ENCODE results near the gene CCDC60. TPM values are rescaled to one million over a fixed set of nuclear protein-coding genes. Genes with fewer than 3 reads are reported as not detected.

CCDC60 gene
- total and polyA plus RNA-seq, 2 donors from 2014 or later = not detected

DNA sequence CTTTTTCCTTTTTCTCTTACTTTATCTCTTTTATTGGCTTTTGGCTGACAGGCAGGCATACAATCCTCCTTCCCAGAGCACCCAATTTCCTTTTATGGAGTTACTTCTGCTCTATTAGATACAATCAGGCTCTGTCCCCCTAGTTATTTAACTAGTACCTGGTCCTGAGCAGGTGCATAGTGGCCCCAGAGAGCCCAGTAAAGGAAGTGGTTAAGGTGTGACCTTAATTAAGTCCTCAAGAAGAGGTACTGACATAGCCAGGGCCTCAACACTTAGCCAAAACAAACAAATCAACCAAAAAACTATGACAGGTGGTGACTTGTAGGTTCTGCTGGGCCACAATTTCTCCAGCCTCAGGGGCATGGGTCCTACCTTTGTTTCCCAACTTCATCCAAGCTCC is 82.9 kb downstream of the CCDC60 start:
- H3K9me3 ChIP-seq (ENCODE audit: control insufficient read depth in 2 of 3, insufficient read depth in 1 of 3, low read length in 3 of 3) = no peaks in the 10 kb centered on the region
- TF ChIP-seq, protein P1, sequence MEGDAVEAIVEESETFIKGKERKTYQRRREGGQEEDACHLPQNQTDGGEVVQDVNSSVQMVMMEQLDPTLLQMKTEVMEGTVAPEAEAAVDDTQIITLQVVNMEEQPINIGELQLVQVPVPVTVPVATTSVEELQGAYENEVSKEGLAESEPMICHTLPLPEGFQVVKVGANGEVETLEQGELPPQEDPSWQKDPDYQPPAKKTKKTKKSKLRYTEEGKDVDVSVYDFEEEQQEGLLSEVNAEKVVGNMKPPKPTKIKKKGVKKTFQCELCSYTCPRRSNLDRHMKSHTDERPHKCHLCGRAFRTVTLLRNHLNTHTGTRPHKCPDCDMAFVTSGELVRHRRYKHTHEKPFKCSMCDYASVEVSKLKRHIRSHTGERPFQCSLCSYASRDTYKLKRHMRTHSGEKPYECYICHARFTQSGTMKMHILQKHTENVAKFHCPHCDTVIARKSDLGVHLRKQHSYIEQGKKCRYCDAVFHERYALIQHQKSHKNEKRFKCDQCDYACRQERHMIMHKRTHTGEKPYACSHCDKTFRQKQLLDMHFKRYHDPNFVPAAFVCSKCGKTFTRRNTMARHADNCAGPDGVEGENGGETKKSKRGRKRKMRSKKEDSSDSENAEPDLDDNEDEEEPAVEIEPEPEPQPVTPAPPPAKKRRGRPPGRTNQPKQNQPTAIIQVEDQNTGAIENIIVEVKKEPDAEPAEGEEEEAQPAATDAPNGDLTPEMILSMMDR (IDR thresholded peaks at IDR 0.05; ENCODE audit: borderline replicate concordance, extremely low read depth, insufficient read depth) = no peak
- no peak overlapping the region for H3K9ac ChIP-seq (ENCODE audit: low read length in 3 of 3)
- H3K4me1 ChIP-seq (ENCODE audit: control insufficient read depth in 2 of 3, insufficient read depth in 2 of 3, low read depth in 1 of 3, low read length in 3 of 3) = no peaks in the 10 kb centered on the region
- intact Hi-C loops (cut with DNase I) = loop anchor here (5.0 kb wide), 1 partner anchor 300 kb away; no protein-coding TSS in a partner anchor
- H3K27ac ChIP-seq (ENCODE audit: low read depth in 2 of 2, low read length in 2 of 2) = no peak overlapping the region
- DNase-seq (no peak), FAIRE-seq (no peak)
- no peaks in the 10 kb centered on the region for H3K27me3 ChIP-seq (ENCODE audit: control insufficient read depth, insufficient read depth, low read length)
- H3K4me3 ChIP-seq (ENCODE audit: low read length in 3 of 3) = no peak overlapping the region
- H3K36me3 ChIP-seq (ENCODE audit: control insufficient read depth in 2 of 3, insufficient read depth in 3 of 3, low read length in 3 of 3) = no peaks in the 10 kb centered on the region

DNA sequence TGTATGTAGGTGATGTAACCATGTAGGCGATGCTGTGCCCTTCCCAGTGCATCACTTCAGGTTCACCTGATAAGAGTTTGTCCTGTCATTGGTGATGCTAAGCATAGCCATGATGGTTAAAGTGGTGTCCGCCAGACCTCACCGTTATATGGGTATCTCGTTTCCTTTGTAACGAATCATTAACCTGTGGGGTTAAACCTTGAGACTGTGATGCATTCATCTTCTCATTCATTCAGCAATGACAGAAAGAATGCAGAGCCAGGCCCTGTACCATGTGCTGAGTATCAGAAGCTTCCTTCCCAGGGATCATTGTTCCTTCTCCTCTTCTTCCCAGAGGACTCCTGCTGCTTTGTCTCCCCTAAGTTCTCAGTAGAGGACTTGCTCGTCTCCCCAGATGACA is 84.9 kb downstream of the CCDC60 start:
- Histone ChIP-seq H3K4me3 (ENCODE audit: low read length in 3 of 3) (no peak overlapping the region), H3K36me3 (ENCODE audit: control insufficient read depth in 2 of 3, insufficient read depth in 3 of 3, low read length in 3 of 3) (no peaks in the 10 kb centered on the region), H3K9me3 (ENCODE audit: control insufficient read depth in 2 of 3, insufficient read depth in 1 of 3, low read length in 3 of 3) (no peaks in the 10 kb centered on the region), H3K4me1 (ENCODE audit: control insufficient read depth in 2 of 3, insufficient read depth in 2 of 3, low read depth in 1 of 3, low read length in 3 of 3) (no peaks in the 10 kb centered on the region), H3K27ac (ENCODE audit: low read depth in 2 of 2, low read length in 2 of 2) (no peak overlapping the region), H3K27me3 (ENCODE audit: control insufficient read depth, insufficient read depth, low read length) (no peaks in the 10 kb centered on the region), H3K9ac (ENCODE audit: low read length in 3 of 3) (no peak overlapping the region)
- intact Hi-C loops (cut with DNase I) = loop anchor here (5.0 kb wide), 1 partner anchor 302 kb away; no protein-coding TSS in a partner anchor
- DNase-seq (peak in 3 of 5 donors; percentile 27 to 56 (median 51)), FAIRE-seq (no peak)
- TF ChIP-seq, protein P1 (IDR thresholded peaks at IDR 0.05; ENCODE audit: borderline replicate concordance, extremely low read depth, insufficient read depth) = no peak

DNA sequence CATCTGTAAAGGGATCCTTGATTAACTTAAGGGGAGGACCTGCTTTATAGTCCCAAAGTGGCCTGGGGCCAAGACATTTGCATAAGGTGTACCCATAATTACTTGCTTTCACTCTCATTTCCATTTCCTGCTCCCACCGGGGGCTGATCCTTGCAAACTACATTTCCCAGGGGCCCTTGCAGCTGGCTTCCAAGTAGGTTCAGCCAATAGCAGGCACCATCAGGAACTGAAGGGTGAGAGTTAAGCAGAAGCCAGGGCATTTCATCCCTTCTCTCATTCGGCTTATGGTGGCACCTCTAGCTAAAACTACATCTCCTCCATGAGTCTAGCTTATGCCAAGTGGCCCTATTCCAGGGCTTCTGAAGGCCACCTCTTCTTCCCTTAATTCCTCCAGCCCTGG is 88.8 kb downstream of the CCDC60 start:
- no peak for FAIRE-seq

More for the DNA sequence above, 88.8 kb downstream of the CCDC60 start:
- Histone ChIP-seq H3K4me3 (ENCODE audit: low read length in 3 of 3) (no peak overlapping the region), H3K27me3 (ENCODE audit: control insufficient read depth, insufficient read depth, low read length) (no peaks in the 10 kb centered on the region), H3K4me1 (ENCODE audit: control insufficient read depth in 2 of 3, insufficient read depth in 2 of 3, low read depth in 1 of 3, low read length in 3 of 3) (no peaks in the 10 kb centered on the region), H3K9me3 (ENCODE audit: control insufficient read depth in 2 of 3, insufficient read depth in 1 of 3, low read length in 3 of 3) (no peaks in the 10 kb centered on the region), H3K36me3 (ENCODE audit: control insufficient read depth in 2 of 3, insufficient read depth in 3 of 3, low read length in 3 of 3) (no peaks in the 10 kb centered on the region), H3K9ac (ENCODE audit: low read length in 3 of 3) (no peak overlapping the region), H3K27ac (ENCODE audit: low read depth in 2 of 2, low read length in 2 of 2) (no peak overlapping the region)
- no peak for DNase-seq
- TF ChIP-seq, protein P1 (IDR thresholded peaks at IDR 0.05; ENCODE audit: borderline replicate concordance, extremely low read depth, insufficient read depth) = no peak
- intact Hi-C loops (cut with DNase I) = no loop called here

All from kidney (tissue), 14 donors.